GOT3 (cell line): ENCODE data around the gene ELK1.
A peak's percentile ranks its signal among the peaks of the same experiment; 100 is the strongest.

Experiments used
- DNase-seq: peaks from one replicate; lab custom pipeline; 2025; ENCODE audit warnings: mixed read lengths; lab: John Stamatoyannopoulos, UW

ELK1 gene

GRCh38 chrX:47644557-47645091, 5.7 kb downstream of the ELK1 start:
- no peak for DNase-seq

- DNase-seq: no peak
Measured at GRCh38 chrX:47643926-47644325, 6.4 kb downstream of the ELK1 start.

- DNase-seq: no peak
Measured at GRCh38 chrX:47638816-47639215, 11.5 kb downstream of the ELK1 start.

GRCh38 chrX:47637546-47638195, 12.7 kb downstream of the ELK1 start:
- no peak for DNase-seq

- DNase-seq: no peak
Measured at GRCh38 chrX:47634871-47635575, 15.3 kb downstream of the ELK1 start.

GRCh38 chrX:47633689-47634590, 16.4 kb downstream of the ELK1 start:
- DNase-seq: no peak

- DNase-seq: no peak
Measured at GRCh38 chrX:47632666-47633065, 17.7 kb downstream of the ELK1 start.

- DNase-seq: no peak
Measured at GRCh38 chrX:47631676-47632075, 18.7 kb downstream of the ELK1 start.

GRCh38 chrX:47629419-47630200, 20.8 kb downstream of the ELK1 start, which contains the start of gene CFP:
CFP (minus strand) TSS chrX:47629930; CDS start chrX:47629844, 86 bp downstream.
- no peak for DNase-seq

GRCh38 chrX:47628982-47629381, 21.4 kb downstream of the ELK1 start:
- DNase-seq: no peak

GRCh38 chrX:47625365-47625764, 25.0 kb downstream of the ELK1 start:
- no peak for DNase-seq

GRCh38 chrX:47623540-47624027, 26.8 kb downstream of the ELK1 start:
- DNase-seq: peak; percentile 3

- DNase-seq: no peak
Measured at GRCh38 chrX:47621851-47622250, 28.5 kb downstream of the ELK1 start.

- DNase-seq: no peak
Measured at GRCh38 chrX:47620303-47620685, 30.1 kb downstream of the ELK1 start.

- peak; percentile 21 for DNase-seq
Measured at GRCh38 chrX:47619486-47620302, 30.7 kb downstream of the ELK1 start, which contains the start of gene SYN1. SYN1 (minus strand) TSS chrX:47619857; CDS start chrX:47619728, 129 bp downstream.

GRCh38 chrX:47618923-47619485, 31.4 kb downstream of the ELK1 start:
- DNase-seq: no peak

- DNase-seq: no peak
Measured at GRCh38 chrX:47614618-47615017, 35.7 kb downstream of the ELK1 start.

GRCh38 chrX:47613082-47613481, 37.3 kb downstream of the ELK1 start:
- DNase-seq: no peak

GRCh38 chrX:47612418-47612817, 37.9 kb downstream of the ELK1 start:
- no peak for DNase-seq

GRCh38 chrX:47611926-47612325, 38.4 kb downstream of the ELK1 start:
- DNase-seq: no peak
